PC-3 (cell line): Measurements from ENCODE around the gene CTNNBIP1.

Experiments
- EZH2 ChIP-seq: fragments of 300-600 bp; sonication (generic); IDR thresholded peaks from one replicate; pipeline ENCODE4 v1.6.1; 2017; ENCODE audit warnings: antibody characterized with exemption, mild to moderate bottlenecking, low read length; ENCODE audit not compliant: unreplicated experiment
- EZH2phosphoT487 ChIP-seq: fragments of 300-600 bp; sonication (generic); IDR thresholded peaks from 2 replicates; pipeline ENCODE4 v1.6.1; 2018; ENCODE audit warnings: mild to moderate bottlenecking, antibody characterized with exemption, low read length, borderline replicate concordance
- TF ChIP-seq, protein P1 (sequence below): fragments of 300-600 bp; sonication (generic); conservative IDR thresholded peaks from 2 replicates; pipeline ENCODE4 v1.5.1; 2017; ENCODE audit warnings: antibody characterized with exemption, low read depth, mild to moderate bottlenecking, low read length

DNA sequence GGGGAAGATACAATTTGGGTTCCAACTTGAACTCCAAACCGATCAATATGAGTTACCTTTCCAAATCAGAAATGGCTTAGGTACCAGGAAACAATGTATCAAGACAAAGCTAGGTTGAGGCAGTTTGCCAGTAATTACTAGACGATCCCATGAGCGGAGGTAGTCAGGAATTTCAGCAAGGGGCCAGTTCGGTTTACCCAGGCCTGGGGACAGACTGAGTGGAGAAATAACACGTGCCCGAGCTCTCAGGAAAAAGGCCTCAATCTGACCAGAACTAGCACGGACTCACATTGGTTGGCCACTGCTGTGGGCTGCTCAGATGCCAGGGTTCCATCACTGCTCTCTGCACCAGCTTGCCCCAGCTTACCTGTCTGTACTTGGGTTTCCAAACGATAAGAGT lies 101.6 kb downstream of the CTNNBIP1 start:
- TF ChIP-seq, protein P1, sequence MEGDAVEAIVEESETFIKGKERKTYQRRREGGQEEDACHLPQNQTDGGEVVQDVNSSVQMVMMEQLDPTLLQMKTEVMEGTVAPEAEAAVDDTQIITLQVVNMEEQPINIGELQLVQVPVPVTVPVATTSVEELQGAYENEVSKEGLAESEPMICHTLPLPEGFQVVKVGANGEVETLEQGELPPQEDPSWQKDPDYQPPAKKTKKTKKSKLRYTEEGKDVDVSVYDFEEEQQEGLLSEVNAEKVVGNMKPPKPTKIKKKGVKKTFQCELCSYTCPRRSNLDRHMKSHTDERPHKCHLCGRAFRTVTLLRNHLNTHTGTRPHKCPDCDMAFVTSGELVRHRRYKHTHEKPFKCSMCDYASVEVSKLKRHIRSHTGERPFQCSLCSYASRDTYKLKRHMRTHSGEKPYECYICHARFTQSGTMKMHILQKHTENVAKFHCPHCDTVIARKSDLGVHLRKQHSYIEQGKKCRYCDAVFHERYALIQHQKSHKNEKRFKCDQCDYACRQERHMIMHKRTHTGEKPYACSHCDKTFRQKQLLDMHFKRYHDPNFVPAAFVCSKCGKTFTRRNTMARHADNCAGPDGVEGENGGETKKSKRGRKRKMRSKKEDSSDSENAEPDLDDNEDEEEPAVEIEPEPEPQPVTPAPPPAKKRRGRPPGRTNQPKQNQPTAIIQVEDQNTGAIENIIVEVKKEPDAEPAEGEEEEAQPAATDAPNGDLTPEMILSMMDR: no peak
- TF ChIP-seq EZH2phosphoT487 (no peak), EZH2 (no peak)
